PC-3 (cell line): ENCODE results near the gene NCMAP. TPM values are rescaled to one million over a fixed set of nuclear protein-coding genes. Genes with fewer than 3 reads are reported as not detected.

Experiments
- ATAC-seq: fragments of 200-7000 bp; cut with Tn5 transposase; 2 replicates; pipeline ENCODE4 v1.9.1; 2020; ENCODE audit warnings: mild to moderate bottlenecking, moderate library complexity
- BruUV-seq: library from RNA; stranded (reverse); fragments of 400-500 nt; replicated peaks from 2 replicates; lab custom pipeline; 2021; lab: Mats Ljungman, UMichigan
- CTCF ChIA-PET: fragments of 300-600 bp; sonication (Branson Sonifier 250); formaldehyde crosslinking; loops from one replicate; lab custom pipeline; 2022; ENCODE audit warnings: antibody characterized with exemption; lab: Charles Lee
- POLR2A ChIA-PET: fragments of 300-600 bp; sonication (Branson Sonifier 250); formaldehyde crosslinking; loops from one replicate; lab custom pipeline; 2022; ENCODE audit warnings: antibody characterized with exemption; ENCODE audit not compliant: unreplicated experiment; lab: Charles Lee
- DNase-seq: peaks from one replicate; pipeline ENCODE4 v3.0.0-alpha.2; 2015
- H2AFZ ChIP-seq: fragments of 300-600 bp; sonication (generic); 2 replicates; pipeline ENCODE4 v1.6.0; 2016; ENCODE audit warnings: antibody characterized with exemption, low read length
- H3F3A ChIP-seq: fragments of 300-600 bp; sonication (generic); one replicate; pipeline ENCODE4 v1.6.0; 2017; ENCODE audit warnings: antibody characterized with exemption, low read length, control low read depth, mild to moderate bottlenecking; ENCODE audit not compliant: unreplicated experiment
- H3K27ac ChIP-seq: fragments of 300-600 bp; sonication (generic); 2 replicates; pipeline ENCODE4 v1.5.1; 2016; ENCODE audit warnings: mild to moderate bottlenecking, low read length
- H3K27me3 ChIP-seq: fragments of 300-600 bp; sonication (generic); 2 replicates; pipeline ENCODE4 v1.6.1; 2016; ENCODE audit warnings: low read length, mixed read lengths
- H3K36me3 ChIP-seq: fragments of 300-600 bp; sonication (generic); 2 replicates; pipeline ENCODE4 v1.6.1; 2016; ENCODE audit warnings: low read depth, mixed run types, low read length, mixed read lengths
- H3K4me1 ChIP-seq: fragments of 300-600 bp; sonication (generic); 2 replicates; pipeline ENCODE4 v1.5.1; 2016; ENCODE audit warnings: low read length; ENCODE audit not compliant: insufficient read depth
- H3K4me2 ChIP-seq: fragments of 300-600 bp; sonication (generic); 2 replicates; pipeline ENCODE4 v1.6.0; 2016; ENCODE audit warnings: low read length
- H3K4me3 ChIP-seq: fragments of 300-600 bp; sonication (generic); 2 replicates; pipeline ENCODE4 v1.5.1; 2016; ENCODE audit warnings: mild to moderate bottlenecking, low read length, mixed read lengths
- H3K79me2 ChIP-seq: fragments of 300-600 bp; sonication (generic); 2 replicates; pipeline ENCODE4 v1.6.1; 2017; ENCODE audit warnings: low read length, mixed read lengths
- H3K9ac ChIP-seq: fragments of 300-600 bp; sonication (generic); 2 replicates; pipeline ENCODE4 v1.6.0; 2016; ENCODE audit warnings: mild to moderate bottlenecking, low read length
- H3K9me2 ChIP-seq: fragments of 300-600 bp; sonication (generic); replicated peaks from 2 replicates; pipeline ENCODE4 v1.6.1; 2016; ENCODE audit warnings: mixed run types, low read length, mixed read lengths
- H3K9me3 ChIP-seq: fragments of 300-600 bp; sonication (generic); 2 replicates; pipeline ENCODE4 v1.6.1; 2016; ENCODE audit warnings: low read length, mixed read lengths
- H4K20me1 ChIP-seq: fragments of 300-600 bp; sonication (generic); 2 replicates; pipeline ENCODE4 v1.6.1; 2016; ENCODE audit warnings: low read length, mixed read lengths
- EZH2 ChIP-seq: fragments of 300-600 bp; sonication (generic); IDR thresholded peaks from one replicate; pipeline ENCODE4 v1.6.1; 2017; ENCODE audit warnings: antibody characterized with exemption, mild to moderate bottlenecking, low read length; ENCODE audit not compliant: unreplicated experiment
- EZH2phosphoT487 ChIP-seq: fragments of 300-600 bp; sonication (generic); IDR thresholded peaks from 2 replicates; pipeline ENCODE4 v1.6.1; 2018; ENCODE audit warnings: mild to moderate bottlenecking, antibody characterized with exemption, low read length, borderline replicate concordance
- intact Hi-C: fragments of 100-400 bp; cut with micrococcal nuclease; formaldehyde crosslinking; loops from 2 replicates; pipeline ENCODE4 v1.9.0; 2023
- total RNA-seq: library from RNA; depleted of rRNA; stranded (reverse); fragments of >200 nt; gene quantifications from 2 replicates; pipeline ENCODE4 v1.2.3, GENCODE V29; 2014
- TF ChIP-seq, protein P1 (sequence below): fragments of 300-600 bp; sonication (generic); conservative IDR thresholded peaks from 2 replicates; pipeline ENCODE4 v1.5.1; 2017; ENCODE audit warnings: antibody characterized with exemption, low read depth, mild to moderate bottlenecking, low read length

The NCMAP gene
- total RNA-seq, 1 experiment from 2014 or later = 1.8 TPM

DNA sequence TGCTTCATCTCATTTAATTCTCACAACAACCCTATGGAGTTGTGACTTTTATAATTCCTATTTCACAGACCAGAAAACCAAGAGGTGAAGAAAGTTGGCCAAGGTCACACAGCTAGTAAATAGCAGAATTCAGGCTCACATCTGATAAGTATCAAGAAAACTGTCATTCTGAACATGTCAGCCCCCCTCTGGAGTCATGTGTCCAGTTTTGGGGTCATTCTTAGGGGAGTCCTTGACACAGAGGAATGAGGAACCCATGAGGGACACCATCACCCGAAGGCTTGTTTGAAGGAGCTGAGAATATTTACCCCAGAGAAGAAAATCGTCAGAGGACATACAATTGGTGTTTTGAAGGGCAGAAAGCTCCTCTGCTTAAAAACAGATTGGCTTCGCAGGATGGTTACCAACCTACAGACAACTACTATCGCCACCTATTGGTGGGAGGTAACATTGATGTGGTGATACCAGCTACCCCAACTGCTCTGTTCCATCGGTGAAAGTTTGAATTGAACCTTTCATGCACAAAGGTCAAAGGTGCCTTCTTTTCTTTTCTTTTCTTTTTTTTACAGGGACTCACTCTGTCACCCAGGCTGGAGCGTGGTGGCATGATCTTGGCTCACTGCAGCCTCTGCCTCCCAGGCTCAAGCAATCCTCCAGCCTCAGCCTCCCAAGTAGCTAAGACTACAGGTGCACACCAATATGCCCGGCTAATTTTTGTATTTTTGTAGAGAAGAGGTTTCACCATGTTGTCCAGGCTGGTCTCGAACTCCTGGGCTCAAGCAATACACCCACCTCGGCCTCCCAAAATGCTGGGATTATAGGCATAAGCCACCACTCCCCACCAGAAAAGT is 31.3 kb downstream of the NCMAP start:
- ChIA-PET CTCF (interaction anchor here (0.6 to 1.1 kb wide), 8 partner anchors 19 to 1466 kb away, joined by 3 to 5 read pairs (median 3); no protein-coding TSS in a partner anchor), POLR2A (no interaction called here)
- Histone ChIP-seq H3K4me1 (no peaks in the 10 kb centered on the region; the same call in 1 of the 2 replicates), H3F3A (no peaks in the 10 kb centered on the region), H3K27ac (no peak overlapping the region), H3K27me3 (no peaks in the 10 kb centered on the region), H3K9ac (no peak overlapping the region), H3K9me2 (no peaks in the 10 kb centered on the region), H2AFZ (peak overlapping the region; percentile 72), H3K79me2 (no peaks in the 10 kb centered on the region), H3K9me3 (no peaks in the 10 kb centered on the region), H3K36me3 (no peaks in the 10 kb centered on the region), H3K4me3 (no peak overlapping the region), H3K4me2 (peak overlapping the region; percentile 32; the same call in 1 of the 2 replicates), H4K20me1 (no peaks in the 10 kb centered on the region)
- ATAC-seq (peak; percentile 84), DNase-seq (peak; percentile 73)
- intact Hi-C loops = loop anchor here (1.0 to 5.0 kb wide), 3 partner anchors 85 to 194 kb away; partner anchors contain the start of gene RCAN3
- no peak for TF ChIP-seq EZH2
- TF ChIP-seq, protein P1, sequence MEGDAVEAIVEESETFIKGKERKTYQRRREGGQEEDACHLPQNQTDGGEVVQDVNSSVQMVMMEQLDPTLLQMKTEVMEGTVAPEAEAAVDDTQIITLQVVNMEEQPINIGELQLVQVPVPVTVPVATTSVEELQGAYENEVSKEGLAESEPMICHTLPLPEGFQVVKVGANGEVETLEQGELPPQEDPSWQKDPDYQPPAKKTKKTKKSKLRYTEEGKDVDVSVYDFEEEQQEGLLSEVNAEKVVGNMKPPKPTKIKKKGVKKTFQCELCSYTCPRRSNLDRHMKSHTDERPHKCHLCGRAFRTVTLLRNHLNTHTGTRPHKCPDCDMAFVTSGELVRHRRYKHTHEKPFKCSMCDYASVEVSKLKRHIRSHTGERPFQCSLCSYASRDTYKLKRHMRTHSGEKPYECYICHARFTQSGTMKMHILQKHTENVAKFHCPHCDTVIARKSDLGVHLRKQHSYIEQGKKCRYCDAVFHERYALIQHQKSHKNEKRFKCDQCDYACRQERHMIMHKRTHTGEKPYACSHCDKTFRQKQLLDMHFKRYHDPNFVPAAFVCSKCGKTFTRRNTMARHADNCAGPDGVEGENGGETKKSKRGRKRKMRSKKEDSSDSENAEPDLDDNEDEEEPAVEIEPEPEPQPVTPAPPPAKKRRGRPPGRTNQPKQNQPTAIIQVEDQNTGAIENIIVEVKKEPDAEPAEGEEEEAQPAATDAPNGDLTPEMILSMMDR = peak; percentile 82
- BruUV-seq = no TSS peak

DNA sequence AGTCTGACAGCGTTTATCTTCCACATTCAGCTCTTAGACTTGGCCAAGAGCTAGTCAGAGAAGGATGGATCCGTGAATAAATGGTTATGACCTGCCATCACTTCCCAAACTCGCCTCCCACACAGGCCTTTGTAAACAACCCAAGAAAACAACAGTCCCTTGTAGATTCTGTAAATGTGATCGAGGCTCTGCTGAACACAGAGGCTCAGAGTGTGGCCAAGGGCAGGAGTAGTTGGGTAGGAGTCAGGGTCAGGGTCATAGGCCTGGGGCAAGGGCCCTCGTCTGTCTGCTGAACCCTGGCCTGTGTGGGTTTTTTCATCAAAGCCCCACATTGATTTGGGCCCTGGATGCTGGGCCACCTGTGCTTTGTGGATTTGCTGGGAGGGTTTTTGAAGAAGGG is 32.7 kb downstream of the NCMAP start:
- H2AFZ ChIP-seq = no peak overlapping the region
- intact Hi-C loops = loop anchor here (5.0 kb wide), 1 partner anchor 86 kb away; the partner anchor contains the start of gene RCAN3

More for the DNA sequence above, 32.7 kb downstream of the NCMAP start:
- ATAC-seq = no peak
- Histone ChIP-seq H3K9me3 (no peaks in the 10 kb centered on the region), H3K27me3 (no peaks in the 10 kb centered on the region), H3F3A (no peaks in the 10 kb centered on the region), H3K27ac (no peak overlapping the region), H3K4me2 (no peak overlapping the region), H3K9ac (no peak overlapping the region), H3K36me3 (no peaks in the 10 kb centered on the region), H3K4me3 (no peak overlapping the region), H3K9me2 (no peaks in the 10 kb centered on the region), H3K4me1 (no peaks in the 10 kb centered on the region; the same call in 1 of the 2 replicates), H3K79me2 (no peaks in the 10 kb centered on the region), H4K20me1 (no peaks in the 10 kb centered on the region)
- no peak for DNase-seq
- BruUV-seq = no TSS peak
- ChIA-PET POLR2A (no interaction called here), CTCF (no interaction called here)
- no peak for TF ChIP-seq EZH2phosphoT487
- TF ChIP-seq EZH2 = no peak
- TF ChIP-seq, protein P1 = no peak
